Naive thymus-derived CD8-positive, alpha-beta T cell (primary cell): Measurements from ENCODE around the gene CTTN. TPM values are rescaled to one million over a fixed set of nuclear protein-coding genes. Genes with fewer than 3 reads are reported as not detected.
A peak's percentile ranks its signal among the peaks of the same experiment; 100 is the strongest.

Experiments used
- ATAC-seq, 2 donors: fragments of 150-1000 bp; cut with Tn5 transposase in 1 of 2; sonication (Bioruptor Pico), chemical (Tn5 transposase) in 1 of 2; 1 replicate in 1 of 2; 2 replicates in 1 of 2; pipeline ENCODE4 v1.10.0; 2021; ENCODE audit warnings: mild to moderate bottlenecking in 2 of 2, moderate library complexity in 2 of 2
- POLR2A ChIA-PET: fragments of 350-600 bp; sonication (Branson Sonifier 250); formaldehyde crosslinking; loops from one replicate; lab custom pipeline; 2021; ENCODE audit warnings: antibody characterized with exemption; lab: Charles Lee
- DNase-seq, 10 donors: peaks; one replicate each; pipeline versions ENCODE4 v3.0.0 to v3.0.0-alpha.2; 2020 to 2022
- H3K27ac Mint-ChIP-seq, 10 donors: one replicate each; pipeline ENCODE4 v1.8.0; 2020 to 2022; ENCODE audit warnings: mild to moderate bottlenecking in 10 of 10, mixed read lengths in 10 of 10, moderate library complexity in 4 of 10, inconsistent platforms in 1 of 10
- H3K27me3 Mint-ChIP-seq, 5 donors: one replicate each; pipeline ENCODE4 v1.8.0; 2021 to 2022; ENCODE audit warnings: mixed read lengths in 5 of 5
- H3K36me3 Mint-ChIP-seq, 3 donors: one replicate each; pipeline ENCODE4 v1.8.0; 2020 to 2022; ENCODE audit warnings: mixed read lengths in 3 of 3, mild to moderate bottlenecking in 2 of 3, inconsistent platforms in 1 of 3
- H3K4me1 Mint-ChIP-seq, 4 donors: one replicate each; pipeline ENCODE4 v1.8.0; 2021 to 2022; ENCODE audit warnings: mixed read lengths in 4 of 4
- H3K4me3 Mint-ChIP-seq, 10 donors: one replicate each; pipeline ENCODE4 v1.8.0; 2020 to 2022; ENCODE audit warnings: mild to moderate bottlenecking in 10 of 10, mixed read lengths in 10 of 10, moderate library complexity in 6 of 10, inconsistent platforms in 1 of 10
- H3K9me3 Mint-ChIP-seq, 9 donors: one replicate each; pipeline ENCODE4 v1.8.0; 2020 to 2022; ENCODE audit warnings: mixed read lengths in 9 of 9, mild to moderate bottlenecking in 3 of 9, inconsistent platforms in 1 of 9, moderate library complexity in 1 of 9
- polyA plus RNA-seq, 3 donors: library from polyadenylated mRNA; unstranded; fragments of 300-500 nt; fragmentation: Illumina TruSeq; gene quantifications; one replicate each; pipeline ENCODE4 v1.2.3, GENCODE V29; 2021
- total RNA-seq, 8 experiments: library from RNA in 2 of 8; stranded (reverse) in 2 of 8; gene quantifications; one replicate each; pipeline ENCODE4 v1.2.3 and lab custom pipeline; 2021 to 2026

The CTTN gene
- total and polyA plus RNA-seq, 5 experiments from 2014 or later = 0.16 TPM; not detected in 4

GRCh38 chr11:70427436-70427835, 29.1 kb downstream of the CTTN start:
- POLR2A ChIA-PET = no interaction called here
- H3K4me1 Mint-ChIP-seq = peaks cover 0 to 4% (median 2%) of the 10 kb centered on the region in 4 donors
- DNase-seq (no peak), ATAC-seq (no peak)
- no peak overlapping the region for H3K27ac Mint-ChIP-seq
- no peak overlapping the region for H3K4me3 Mint-ChIP-seq
- no peaks in the 10 kb centered on the region for H3K36me3 Mint-ChIP-seq
- no peaks in the 10 kb centered on the region for H3K9me3 Mint-ChIP-seq
- H3K27me3 Mint-ChIP-seq = peaks cover 0 to 49% (median 26%) of the 10 kb centered on the region in 5 donors

GRCh38 chr11:70428701-70429427, 30.5 kb downstream of the CTTN start:
- Mint-ChIP-seq H3K36me3 (no peaks in the 10 kb centered on the region), H3K4me3 (no peak overlapping the region), H3K27ac (no peak overlapping the region), H3K27me3 (peaks cover 0 to 39% (median 17%) of the 10 kb centered on the region in 5 donors), H3K4me1 (peaks cover 0 to 4% (median 2%) of the 10 kb centered on the region in 4 donors), H3K9me3 (no peaks in the 10 kb centered on the region)
- ATAC-seq = no peak
- DNase-seq = peak in 1 of 10 donors; percentile 18
- POLR2A ChIA-PET = no interaction called here

- Mint-ChIP-seq H3K27me3 (peaks cover 0 to 34% (median 15%) of the 10 kb centered on the region in 5 donors), H3K4me1 (peaks cover 0 to 2% (median under 1%) of the 10 kb centered on the region in 4 donors), H3K4me3 (no peak overlapping the region), H3K36me3 (no peaks in the 10 kb centered on the region), H3K9me3 (no peaks in the 10 kb centered on the region), H3K27ac (no peak overlapping the region)
- ATAC-seq (no peak), DNase-seq (peak in 1 of 10 donors; percentile 48)
- POLR2A ChIA-PET = no interaction called here
Measured at GRCh38 chr11:70429428-70429705, 31.0 kb downstream of the CTTN start.

GRCh38 chr11:70429724-70430521, 31.6 kb downstream of the CTTN start:
- no peak for ATAC-seq
- no peak overlapping the region for H3K4me3 Mint-ChIP-seq

GRCh38 chr11:70430671-70431574, 32.6 kb downstream of the CTTN start:
- H3K4me3 Mint-ChIP-seq = no peak overlapping the region
- POLR2A ChIA-PET = no interaction called here
- ATAC-seq = no peak
- no peaks in the 10 kb centered on the region for H3K36me3 Mint-ChIP-seq
- no peaks in the 10 kb centered on the region for H3K4me1 Mint-ChIP-seq
- peaks cover 0 to 20% (median 13%) of the 10 kb centered on the region in 5 donors for H3K27me3 Mint-ChIP-seq
- peak in 1 of 10 donors; percentile 49 for DNase-seq
- peak overlapping the region in 1 of 10 donors; percentile 24 for H3K27ac Mint-ChIP-seq
- no peaks in the 10 kb centered on the region for H3K9me3 Mint-ChIP-seq

More at GRCh38 chr11:70429724-70430521, 31.6 kb downstream of the CTTN start:
- Mint-ChIP-seq H3K27me3 (peaks cover 0 to 28% (median 13%) of the 10 kb centered on the region in 5 donors), H3K4me1 (no peaks in the 10 kb centered on the region), H3K27ac (no peak overlapping the region), H3K9me3 (no peaks in the 10 kb centered on the region), H3K36me3 (no peaks in the 10 kb centered on the region)
- DNase-seq = peak in 1 of 10 donors; percentile 46
- POLR2A ChIA-PET = no interaction called here

GRCh38 chr11:70431611-70432010, 33.3 kb downstream of the CTTN start:
- H3K27ac Mint-ChIP-seq = peak overlapping the region in 1 of 10 donors; percentile 45
- ATAC-seq (no peak), DNase-seq (peak in 1 of 10 donors; percentile 35)
- no peaks in the 10 kb centered on the region for H3K36me3 Mint-ChIP-seq
- no peaks in the 10 kb centered on the region for H3K9me3 Mint-ChIP-seq
- peaks cover 0 to 20% (median 13%) of the 10 kb centered on the region in 5 donors for H3K27me3 Mint-ChIP-seq
- POLR2A ChIA-PET = no interaction called here
- H3K4me3 Mint-ChIP-seq = no peak overlapping the region
- no peaks in the 10 kb centered on the region for H3K4me1 Mint-ChIP-seq

GRCh38 chr11:70432065-70432464, 33.7 kb downstream of the CTTN start:
- Mint-ChIP-seq H3K9me3 (no peaks in the 10 kb centered on the region), H3K36me3 (no peaks in the 10 kb centered on the region), H3K4me3 (no peak overlapping the region), H3K27ac (peak overlapping the region in 1 of 10 donors; percentile 45), H3K4me1 (no peaks in the 10 kb centered on the region), H3K27me3 (peaks cover 0 to 20% (median 13%) of the 10 kb centered on the region in 5 donors)
- ATAC-seq = no peak
- peak in 1 of 10 donors; percentile 53 for DNase-seq
- POLR2A ChIA-PET = no interaction called here

- H3K4me3 Mint-ChIP-seq = no peak overlapping the region
- H3K36me3 Mint-ChIP-seq = no peaks in the 10 kb centered on the region
- POLR2A ChIA-PET = no interaction called here
- H3K4me1 Mint-ChIP-seq = peaks cover 0 to 2% (median 0%) of the 10 kb centered on the region in 4 donors
- ATAC-seq (no peak), DNase-seq (peak in 1 of 10 donors; percentile 9)
- H3K27ac Mint-ChIP-seq = no peak overlapping the region
- no peaks in the 10 kb centered on the region for H3K9me3 Mint-ChIP-seq
- peaks cover 0 to 20% (median 13%) of the 10 kb centered on the region in 5 donors for H3K27me3 Mint-ChIP-seq
Measured at GRCh38 chr11:70432580-70432979, 34.3 kb downstream of the CTTN start.

- no peak for DNase-seq
- Mint-ChIP-seq H3K27ac (no peak overlapping the region), H3K36me3 (no peaks in the 10 kb centered on the region), H3K4me1 (peaks cover 0 to 3% (median 0%) of the 10 kb centered on the region in 4 donors), H3K9me3 (no peaks in the 10 kb centered on the region), H3K4me3 (no peak overlapping the region), H3K27me3 (peaks cover 0 to 24% (median 15%) of the 10 kb centered on the region in 5 donors)
- no peak for ATAC-seq
- POLR2A ChIA-PET = no interaction called here
Measured at GRCh38 chr11:70433038-70433437, 34.7 kb downstream of the CTTN start.

DNA sequence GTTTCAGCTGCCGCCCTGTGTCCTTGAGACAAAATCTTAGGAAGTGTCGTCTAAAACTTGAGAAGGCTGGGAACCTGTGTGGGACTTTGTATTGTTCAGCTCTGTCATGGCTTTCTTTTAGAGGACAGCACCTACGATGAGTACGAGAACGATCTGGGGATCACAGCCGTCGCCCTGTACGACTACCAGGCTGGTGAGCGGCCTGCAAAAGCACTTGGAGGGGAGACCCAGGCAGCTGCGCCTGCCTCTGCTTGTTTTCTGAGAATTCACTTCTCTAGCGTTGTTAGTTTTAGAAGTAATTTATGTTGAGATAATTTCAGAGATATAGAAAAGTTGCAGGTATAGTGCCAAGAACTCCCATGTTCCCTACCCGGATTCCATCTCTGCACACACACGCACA, 35.2 kb downstream of the CTTN start:
- DNase-seq = no peak
- POLR2A ChIA-PET = no interaction called here
- peaks cover 0 to 4% (median 0%) of the 10 kb centered on the region in 4 donors for H3K4me1 Mint-ChIP-seq
- H3K36me3 Mint-ChIP-seq = no peaks in the 10 kb centered on the region
- no peak overlapping the region for H3K27ac Mint-ChIP-seq
- no peak for ATAC-seq
- no peak overlapping the region for H3K4me3 Mint-ChIP-seq
- H3K27me3 Mint-ChIP-seq = peaks cover 0 to 24% (median 17%) of the 10 kb centered on the region in 5 donors
- H3K9me3 Mint-ChIP-seq = no peaks in the 10 kb centered on the region

GRCh38 chr11:70433966-70434812, 35.9 kb downstream of the CTTN start:
- Mint-ChIP-seq H3K36me3 (no peaks in the 10 kb centered on the region), H3K4me1 (peaks cover 0 to 7% (median 0%) of the 10 kb centered on the region in 4 donors), H3K27ac (no peak overlapping the region), H3K4me3 (no peak overlapping the region), H3K27me3 (peaks cover 0 to 22% (median 12%) of the 10 kb centered on the region in 5 donors), H3K9me3 (no peaks in the 10 kb centered on the region)
- POLR2A ChIA-PET = no interaction called here
- DNase-seq = peak in 1 of 10 donors; percentile 60
- no peak for ATAC-seq
